Measurements from ENCODE around the gene PTPRS. TPM values are rescaled to one million over a fixed set of nuclear protein-coding genes. Genes with fewer than 3 reads are reported as not detected.
A peak's percentile ranks its signal among the peaks of the same experiment; 100 is the strongest.
"Not testable (repeated sequence)": the region's sequence is repeated elsewhere in the genome, so short reads cannot be mapped to it uniquely, and the experiment has no call there.

PTPRS gene
- total RNA-seq, 1 donor from 2014 or later = 167 TPM

DNA sequence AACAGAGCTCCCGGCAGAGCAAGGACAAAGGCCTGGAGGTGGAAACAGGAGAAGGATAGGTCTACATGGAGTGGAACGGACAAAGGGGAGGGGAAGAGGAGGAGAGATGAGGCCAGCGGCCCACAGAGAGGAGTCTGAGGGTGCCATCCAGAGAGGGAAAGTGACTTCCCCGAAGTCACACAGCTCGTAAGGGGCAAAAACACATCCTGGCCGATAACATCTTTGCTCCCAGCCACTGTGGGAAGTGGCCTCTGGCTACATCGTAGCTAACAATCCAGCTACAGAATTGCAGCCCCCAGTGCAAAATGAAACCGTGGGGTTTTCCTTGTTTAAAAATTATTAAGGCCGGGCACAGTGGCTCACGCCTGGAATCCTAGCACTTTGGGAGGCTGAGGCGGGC, 11.5 kb downstream of the PTPRS start:
- H3K9me3 Mint-ChIP-seq = no peaks in the 10 kb centered on the region
- Histone ChIP-seq H3K79me2 (ENCODE audit: low read depth) (peaks cover 100% of the 10 kb centered on the region), H3K27me3 (no peaks in the 10 kb centered on the region), H3K4me2 (no peak overlapping the region), H3K4me3 (no peak overlapping the region), H3K9me3 (ENCODE audit: low read depth) (no peaks in the 10 kb centered on the region), H3K9ac (no peak overlapping the region), H3K36me3 (no peaks in the 10 kb centered on the region), H3K27ac (no peak overlapping the region), H4K20me1 (ENCODE audit: low read depth) (peaks cover 100% of the 10 kb centered on the region), H2AFZ (replicated peaks) (no peak overlapping the region), H3F3A (ENCODE audit: low read depth) (peaks cover 5% of the 10 kb centered on the region), H3K4me1 (no peaks in the 10 kb centered on the region)
- peaks cover 13% of the 10 kb centered on the region for H3K36me3 Mint-ChIP-seq
- H3K4me3 Mint-ChIP-seq = no peak overlapping the region
- no peaks in the 10 kb centered on the region for H3K4me1 Mint-ChIP-seq
- H3K27me3 Mint-ChIP-seq (ENCODE audit: insufficient read depth, low read depth) = no peaks in the 10 kb centered on the region
- no peak for DNase-seq (ENCODE audit: low spot score)
- TF ChIP-seq EZH2 (IDR thresholded peaks at IDR 0.05) = no peak
- H3K27ac Mint-ChIP-seq = peak overlapping the region; percentile 48

GRCh38 chr19:5328407-5328806, 12.2 kb downstream of the PTPRS start:
- H3K27me3 ChIP-seq; DNase-seq (ENCODE audit: low spot score); H3F3A ChIP-seq (ENCODE audit: low read depth); H3K4me3 Mint-ChIP-seq; H2AFZ ChIP-seq (replicated peaks); H3K27ac Mint-ChIP-seq; H3K27ac ChIP-seq; H3K9me3 ChIP-seq (ENCODE audit: low read depth); H3K9ac ChIP-seq; H3K4me3 ChIP-seq; H3K9me3 Mint-ChIP-seq; H3K4me1 ChIP-seq; H3K4me2 ChIP-seq; H3K4me1 Mint-ChIP-seq; H3K27me3 Mint-ChIP-seq (ENCODE audit: insufficient read depth, low read depth); H3K36me3 ChIP-seq: not testable (repeated sequence)
- peaks cover 10% of the 10 kb centered on the region for H3K36me3 Mint-ChIP-seq
- Histone ChIP-seq H4K20me1 (ENCODE audit: low read depth) (peaks cover 100% of the 10 kb centered on the region), H3K79me2 (ENCODE audit: low read depth) (peaks cover 99% of the 10 kb centered on the region)

- no peaks in the 10 kb centered on the region for H3K9me3 Mint-ChIP-seq
- peak overlapping the region; percentile 42 for H3K27ac Mint-ChIP-seq
- Histone ChIP-seq H3K79me2 (ENCODE audit: low read depth) (peaks cover 99% of the 10 kb centered on the region), H3K4me3 (no peak overlapping the region), H3K9me3 (ENCODE audit: low read depth) (no peaks in the 10 kb centered on the region), H2AFZ (replicated peaks) (no peak overlapping the region), H3K4me2 (no peak overlapping the region), H3K36me3 (no peaks in the 10 kb centered on the region), H4K20me1 (ENCODE audit: low read depth) (peaks cover 100% of the 10 kb centered on the region), H3F3A (ENCODE audit: low read depth) (peaks cover 5% of the 10 kb centered on the region), H3K27me3 (no peaks in the 10 kb centered on the region), H3K27ac (no peak overlapping the region), H3K4me1 (no peaks in the 10 kb centered on the region), H3K9ac (no peak overlapping the region)
- H3K36me3 Mint-ChIP-seq = peaks cover 10% of the 10 kb centered on the region
- no peak for TF ChIP-seq EZH2 (IDR thresholded peaks at IDR 0.05)
- TF ChIP-seq, protein P1, sequence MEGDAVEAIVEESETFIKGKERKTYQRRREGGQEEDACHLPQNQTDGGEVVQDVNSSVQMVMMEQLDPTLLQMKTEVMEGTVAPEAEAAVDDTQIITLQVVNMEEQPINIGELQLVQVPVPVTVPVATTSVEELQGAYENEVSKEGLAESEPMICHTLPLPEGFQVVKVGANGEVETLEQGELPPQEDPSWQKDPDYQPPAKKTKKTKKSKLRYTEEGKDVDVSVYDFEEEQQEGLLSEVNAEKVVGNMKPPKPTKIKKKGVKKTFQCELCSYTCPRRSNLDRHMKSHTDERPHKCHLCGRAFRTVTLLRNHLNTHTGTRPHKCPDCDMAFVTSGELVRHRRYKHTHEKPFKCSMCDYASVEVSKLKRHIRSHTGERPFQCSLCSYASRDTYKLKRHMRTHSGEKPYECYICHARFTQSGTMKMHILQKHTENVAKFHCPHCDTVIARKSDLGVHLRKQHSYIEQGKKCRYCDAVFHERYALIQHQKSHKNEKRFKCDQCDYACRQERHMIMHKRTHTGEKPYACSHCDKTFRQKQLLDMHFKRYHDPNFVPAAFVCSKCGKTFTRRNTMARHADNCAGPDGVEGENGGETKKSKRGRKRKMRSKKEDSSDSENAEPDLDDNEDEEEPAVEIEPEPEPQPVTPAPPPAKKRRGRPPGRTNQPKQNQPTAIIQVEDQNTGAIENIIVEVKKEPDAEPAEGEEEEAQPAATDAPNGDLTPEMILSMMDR (IDR thresholded peaks at IDR 0.05) = peak; percentile 37
- H3K4me1 Mint-ChIP-seq = peaks cover 4% of the 10 kb centered on the region
- DNase-seq (ENCODE audit: low spot score) = no peak
- H3K27me3 Mint-ChIP-seq (ENCODE audit: insufficient read depth, low read depth) = no peaks in the 10 kb centered on the region
- no peak overlapping the region for H3K4me3 Mint-ChIP-seq
Measured at GRCh38 chr19:5326986-5327623, 13.5 kb downstream of the PTPRS start.

DNA sequence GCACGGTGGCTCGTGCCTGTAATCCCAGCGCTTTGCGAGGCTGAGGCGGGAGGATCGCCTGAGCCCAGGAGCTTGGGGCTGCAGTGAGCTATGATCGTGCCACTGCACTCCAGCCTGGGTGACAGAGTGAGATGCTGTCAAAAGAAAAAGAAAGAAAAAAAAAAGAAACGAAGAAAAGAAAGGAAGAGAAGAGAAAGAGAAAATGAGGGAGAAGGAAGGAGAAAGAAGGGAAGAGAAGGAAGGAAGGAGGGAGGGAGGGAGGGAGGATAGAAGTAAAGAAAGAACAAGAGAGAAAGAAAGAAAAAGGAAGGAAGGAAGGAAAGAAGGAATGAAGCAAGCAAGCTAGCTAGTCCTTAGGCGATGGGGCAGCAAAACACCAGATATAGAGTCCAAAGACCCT, 14.1 kb downstream of the PTPRS start:
- H3K9me3 Mint-ChIP-seq = no peaks in the 10 kb centered on the region
- Histone ChIP-seq H3K4me3 (no peak overlapping the region), H3K79me2 (ENCODE audit: low read depth) (peaks cover 99% of the 10 kb centered on the region), H4K20me1 (ENCODE audit: low read depth) (peaks cover 100% of the 10 kb centered on the region), H3K9ac (no peak overlapping the region), H3K4me2 (no peak overlapping the region), H2AFZ (replicated peaks) (no peak overlapping the region), H3K27me3 (no peaks in the 10 kb centered on the region), H3K27ac (peak overlapping the region; percentile 31), H3K9me3 (ENCODE audit: low read depth) (no peaks in the 10 kb centered on the region), H3F3A (ENCODE audit: low read depth) (peaks cover 5% of the 10 kb centered on the region), H3K36me3 (no peaks in the 10 kb centered on the region), H3K4me1 (no peaks in the 10 kb centered on the region)
- H3K27ac Mint-ChIP-seq = no peak overlapping the region
- H3K36me3 Mint-ChIP-seq = peaks cover 10% of the 10 kb centered on the region
- no peak overlapping the region for H3K4me3 Mint-ChIP-seq
- peaks cover 4% of the 10 kb centered on the region for H3K4me1 Mint-ChIP-seq
- H3K27me3 Mint-ChIP-seq (ENCODE audit: insufficient read depth, low read depth) = no peaks in the 10 kb centered on the region
- TF ChIP-seq EZH2phosphoT487 (IDR thresholded peaks at IDR 0.05) = no peak
- TF ChIP-seq EZH2 (IDR thresholded peaks at IDR 0.05) = no peak
- TF ChIP-seq, protein P1 (IDR thresholded peaks at IDR 0.05) = no peak
- no peak for DNase-seq (ENCODE audit: low spot score)

Data from neural progenitor cell (in vitro differentiated cells).